GM19099 (cell line): ENCODE results near the gene MYH7B.

Source experiments
- POLR2A ChIP-seq: IDR thresholded peaks from 3 replicates; pipeline ENCODE4 v1.6.1; 2011; ENCODE audit warnings: low read depth; ENCODE audit not compliant: insufficient read length; ENCODE audit errors: extremely low read depth

Gene MYH7B

GRCh38 chr20:34992751-34993417, 37.2 kb downstream of the MYH7B start:
- no peak for TF ChIP-seq POLR2A

GRCh38 chr20:34993941-34994508, 38.4 kb downstream of the MYH7B start:
- no peak for TF ChIP-seq POLR2A

- no peak for TF ChIP-seq POLR2A
Observed at GRCh38 chr20:34994509-34995131, 39.0 kb downstream of the MYH7B start.

GRCh38 chr20:34995192-34995591, 39.5 kb downstream of the MYH7B start:
- no peak for TF ChIP-seq POLR2A

- no peak for TF ChIP-seq POLR2A
Observed at GRCh38 chr20:34995696-34996095, 40.0 kb downstream of the MYH7B start.

GRCh38 chr20:34996243-34997028, 40.8 kb downstream of the MYH7B start:
- no peak for TF ChIP-seq POLR2A

GRCh38 chr20:34997131-34997561, 41.5 kb downstream of the MYH7B start:
- no peak for TF ChIP-seq POLR2A

- no peak for TF ChIP-seq POLR2A
Observed at GRCh38 chr20:34997774-34998173, 42.1 kb downstream of the MYH7B start.

- TF ChIP-seq POLR2A: no peak
Observed at GRCh38 chr20:34998331-34998950, 42.8 kb downstream of the MYH7B start.

- no peak for TF ChIP-seq POLR2A
Observed at GRCh38 chr20:34999021-34999451, 43.4 kb downstream of the MYH7B start.

- TF ChIP-seq POLR2A: no peak
Observed at GRCh38 chr20:34999782-35000181, 44.1 kb downstream of the MYH7B start.

GRCh38 chr20:35000311-35000921, 44.7 kb downstream of the MYH7B start:
- TF ChIP-seq POLR2A: no peak

GRCh38 chr20:35000922-35001595, 45.4 kb downstream of the MYH7B start:
- no peak for TF ChIP-seq POLR2A

GRCh38 chr20:35001596-35002362, 46.1 kb downstream of the MYH7B start:
- TF ChIP-seq POLR2A: no peak
